Stimulated activated CD4-positive, alpha-beta T cell treated with anti-CD3 and anti-CD28 coated beads, Interleukin-2, amount 100 ng/mL, for 48 hours (primary cell): ENCODE data around the gene PLK2.
A peak's percentile ranks its signal among the peaks of the same experiment; 100 is the strongest.

Experiments used
- DNase-seq, 2 donors: peaks; one replicate each; pipeline ENCODE4 v3.0.0-alpha.2; 2020

PLK2 gene

DNA sequence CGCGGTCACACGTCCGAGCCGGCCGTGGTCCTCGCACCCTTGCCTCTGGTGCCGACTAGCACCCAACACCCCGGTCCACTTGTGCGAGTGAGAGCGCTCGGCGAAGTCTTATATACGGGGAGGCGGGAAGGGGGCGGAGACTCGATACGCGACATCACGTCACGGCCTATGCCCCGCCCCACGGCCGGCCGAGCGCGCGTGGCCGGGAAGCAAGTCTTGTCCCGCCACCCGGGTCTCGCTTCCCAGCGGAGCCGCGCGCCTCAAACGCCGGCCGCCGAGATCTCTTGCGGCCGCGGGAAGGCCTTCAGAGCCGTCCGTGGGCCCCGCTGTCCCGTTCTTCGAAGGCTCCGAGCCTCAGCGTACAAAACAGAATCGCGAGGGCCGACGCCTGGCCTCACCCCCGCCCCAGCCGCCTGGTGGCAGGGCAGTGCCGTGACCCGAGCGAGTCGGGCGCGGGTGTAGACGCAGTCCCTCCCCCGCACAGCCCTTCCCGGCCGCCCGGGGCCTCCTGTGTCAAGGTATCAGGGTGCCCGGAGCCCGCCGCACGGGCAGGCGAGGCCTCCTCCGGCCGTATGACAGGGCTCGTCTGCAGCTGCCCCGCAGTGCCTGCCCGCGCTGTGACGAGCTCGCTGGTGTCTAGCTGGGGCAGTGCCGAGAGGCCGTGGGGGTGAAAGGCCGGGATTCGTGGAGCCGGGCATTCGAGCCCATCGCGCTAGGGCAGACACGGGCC is at the start of gene PLK2:
PLK2 (minus strand) TSS at position 85 of the 730 bp plus-strand sequence. CDS start 127 bp downstream, outside the sequence.
- peak; percentile 79 to 82 for DNase-seq

DNA sequence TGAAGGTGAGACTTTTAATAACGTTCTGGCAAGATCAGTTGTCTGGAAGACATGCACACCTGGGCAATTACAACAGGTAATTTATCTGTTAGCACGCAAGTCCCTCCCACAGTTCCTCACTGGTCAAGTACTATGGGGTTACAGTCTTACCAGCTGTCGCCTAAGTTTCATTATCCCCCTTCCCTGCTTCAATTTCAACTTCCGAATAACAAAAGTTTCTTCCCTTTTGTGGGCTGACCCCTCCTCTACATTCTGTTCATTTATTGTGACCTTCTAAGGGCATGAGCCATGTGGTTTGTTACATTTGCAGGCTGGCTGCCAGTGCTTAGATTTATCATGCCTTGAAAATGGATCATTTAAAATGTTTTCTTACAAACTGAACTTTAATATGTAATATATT is 47.8 kb upstream of the PLK2 start:
- DNase-seq, result no peak

DNA sequence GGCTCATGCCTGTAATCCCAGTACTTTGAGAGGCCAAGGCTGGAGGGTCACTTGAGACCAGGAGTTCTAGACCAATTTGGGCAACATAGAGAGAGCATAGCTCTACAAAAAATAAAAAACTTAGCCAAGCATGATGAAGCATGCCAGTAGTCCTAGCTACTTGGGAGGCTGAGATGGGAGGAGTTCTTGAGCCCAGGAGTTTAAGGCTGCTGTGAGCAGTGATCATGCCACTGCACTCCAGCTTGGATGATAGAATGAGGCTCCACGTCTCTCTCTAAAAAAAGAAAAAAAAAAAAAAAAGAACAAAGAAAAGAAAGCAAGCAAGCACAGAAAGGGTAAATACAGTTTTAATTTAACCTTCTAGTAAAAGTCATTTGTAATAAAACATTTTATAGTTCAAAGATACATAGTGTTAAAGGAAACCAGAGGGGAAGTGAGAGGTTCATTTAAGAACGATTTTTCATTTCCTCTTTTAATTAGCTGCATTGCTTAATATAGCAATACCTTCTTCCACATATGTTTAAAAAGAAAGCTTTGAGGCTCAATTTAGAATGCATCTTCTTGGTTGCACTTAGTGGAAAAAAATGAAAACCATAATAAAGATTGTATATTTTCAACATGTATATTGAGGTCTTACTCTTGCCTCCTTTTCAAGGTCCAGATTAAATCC is 46.2 kb upstream of the PLK2 start:
- DNase-seq, result no peak

DNA sequence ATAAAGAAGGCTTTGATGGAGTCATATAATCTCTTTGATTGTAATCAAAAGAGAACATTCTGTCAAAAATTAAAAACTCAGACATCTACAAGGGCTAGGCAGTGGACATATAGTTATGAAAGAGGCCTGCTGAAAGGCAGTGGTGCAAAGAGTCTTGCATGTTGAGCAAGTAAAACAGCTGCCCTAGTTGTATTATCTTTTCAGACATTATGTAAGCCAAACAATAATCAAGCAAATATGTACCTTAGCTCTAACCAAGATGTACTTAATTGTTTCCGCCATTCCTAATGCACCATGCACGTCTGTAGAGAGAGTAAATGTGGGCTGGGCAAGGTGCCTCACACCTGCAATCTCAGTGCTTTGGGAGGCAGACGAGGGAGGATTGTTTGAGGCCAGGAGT is 45.6 kb upstream of the PLK2 start:
- no peak for DNase-seq

DNA sequence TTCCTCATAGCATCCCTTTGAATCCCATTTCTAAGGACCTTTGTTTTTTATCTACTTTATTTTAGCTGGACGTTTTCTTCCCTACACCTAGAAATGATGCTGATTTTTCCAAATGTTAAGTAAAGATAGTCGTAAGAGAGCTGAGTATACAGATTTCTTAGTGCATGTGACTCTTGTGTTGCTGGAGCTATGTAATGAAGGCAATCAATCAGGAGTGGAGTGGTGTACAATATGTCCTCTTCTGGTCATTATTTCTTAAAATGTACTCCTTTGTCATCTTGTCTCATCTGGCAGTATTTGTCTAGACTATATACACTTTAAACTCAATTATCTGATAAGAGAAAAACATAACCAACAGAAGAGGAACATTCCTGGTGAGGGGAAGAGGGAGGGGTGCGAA is 44.9 kb upstream of the PLK2 start:
- no peak for DNase-seq

DNA sequence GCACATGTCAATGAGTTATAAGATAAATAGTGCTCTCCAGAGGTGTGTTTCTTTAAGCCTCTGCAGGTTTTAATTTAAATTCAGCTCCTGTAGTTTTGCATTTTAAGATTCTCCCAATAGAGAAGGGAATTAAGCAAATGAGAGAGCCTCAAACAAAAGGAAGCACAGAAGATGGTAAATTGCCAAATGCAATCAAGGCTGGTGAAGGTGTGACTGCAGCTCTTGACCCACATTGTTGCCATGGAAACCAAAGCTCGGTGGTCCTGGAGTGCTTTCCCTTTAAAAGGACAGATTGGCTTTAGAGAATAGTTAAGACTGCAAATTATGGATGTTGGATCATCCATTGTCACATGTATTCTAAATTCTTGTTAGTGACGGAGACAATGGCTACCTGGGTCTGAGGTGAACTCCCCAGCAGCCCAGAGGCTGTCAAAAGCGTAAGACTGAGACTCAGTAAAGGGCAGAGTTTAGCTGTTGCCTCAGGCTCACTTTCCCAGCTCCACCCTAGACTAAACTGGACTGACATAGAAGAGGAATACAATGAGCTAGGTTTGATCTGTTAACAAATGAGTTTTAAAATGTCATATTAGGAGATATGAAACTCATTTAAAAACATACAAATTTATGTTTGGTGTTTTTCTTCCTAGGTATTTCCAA is 43.6 kb upstream of the PLK2 start:
- no peak for DNase-seq

DNA sequence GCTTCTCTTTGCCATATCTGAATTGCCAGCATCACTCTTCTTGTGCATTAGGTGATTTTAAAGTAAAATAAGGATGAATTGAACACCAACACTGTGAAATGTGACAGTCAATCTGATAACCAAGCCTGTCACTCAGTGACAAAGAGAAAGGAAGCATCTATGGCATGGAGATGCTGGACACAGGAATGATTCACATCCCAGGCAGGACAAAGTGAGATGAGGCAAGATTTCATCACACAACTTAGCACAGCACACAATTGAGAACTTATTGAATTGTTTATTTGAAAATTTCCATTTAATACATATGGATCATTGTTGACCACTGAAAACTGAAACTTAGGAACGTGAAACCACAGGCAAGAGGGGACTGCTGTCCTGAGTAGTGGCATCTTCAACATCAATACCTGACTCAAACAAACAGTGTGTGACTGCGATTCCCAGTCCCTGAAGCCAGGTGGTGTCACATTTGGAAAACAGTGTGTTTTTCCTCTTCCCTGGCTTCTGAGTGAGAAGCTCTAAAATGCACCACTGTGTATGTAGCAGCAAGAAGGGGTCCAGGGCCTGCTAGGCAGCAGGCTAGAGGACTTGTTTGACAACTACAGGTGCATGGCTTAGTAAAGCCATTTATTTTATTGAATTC is 42.0 kb upstream of the PLK2 start:
- no peak for DNase-seq

DNA sequence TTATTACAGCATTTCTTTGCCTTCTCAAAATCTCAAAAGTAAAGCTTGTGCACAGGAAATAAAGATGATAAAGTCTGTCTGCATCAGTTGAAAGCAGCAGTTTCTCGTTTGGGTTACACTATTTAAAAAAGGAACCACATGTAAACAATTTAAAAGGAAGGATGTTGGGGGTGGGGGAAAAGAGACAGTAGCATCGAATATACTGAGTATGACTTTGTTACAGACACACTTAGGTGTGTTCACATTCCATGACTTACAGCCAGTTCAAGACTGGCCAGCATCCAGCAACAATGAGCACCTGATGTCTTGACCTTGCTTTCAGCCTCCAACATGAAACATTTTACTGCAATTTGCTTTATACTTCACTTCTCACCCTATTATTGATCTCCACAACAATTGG is 40.1 kb upstream of the PLK2 start:
- no peak for DNase-seq

DNA sequence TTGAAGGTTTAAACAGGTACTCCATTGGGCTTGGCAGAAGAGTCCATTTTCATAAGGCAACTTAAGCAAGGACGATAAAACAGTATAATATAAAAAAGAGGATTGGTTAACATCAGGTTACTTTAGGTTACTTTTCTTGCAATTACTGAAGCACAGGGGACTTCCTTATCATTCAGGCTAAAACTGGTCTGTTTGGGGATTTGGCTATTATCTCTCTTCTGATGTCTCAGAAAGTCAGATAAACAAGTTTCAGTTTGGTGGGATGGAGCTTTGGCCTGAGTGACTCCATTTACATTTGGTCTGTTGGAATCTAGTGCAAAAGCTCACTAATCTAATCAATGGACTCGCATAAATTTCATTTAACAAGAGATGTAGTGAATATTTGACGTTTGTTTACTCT is 39.3 kb upstream of the PLK2 start:
- DNase-seq, result no peak

DNA sequence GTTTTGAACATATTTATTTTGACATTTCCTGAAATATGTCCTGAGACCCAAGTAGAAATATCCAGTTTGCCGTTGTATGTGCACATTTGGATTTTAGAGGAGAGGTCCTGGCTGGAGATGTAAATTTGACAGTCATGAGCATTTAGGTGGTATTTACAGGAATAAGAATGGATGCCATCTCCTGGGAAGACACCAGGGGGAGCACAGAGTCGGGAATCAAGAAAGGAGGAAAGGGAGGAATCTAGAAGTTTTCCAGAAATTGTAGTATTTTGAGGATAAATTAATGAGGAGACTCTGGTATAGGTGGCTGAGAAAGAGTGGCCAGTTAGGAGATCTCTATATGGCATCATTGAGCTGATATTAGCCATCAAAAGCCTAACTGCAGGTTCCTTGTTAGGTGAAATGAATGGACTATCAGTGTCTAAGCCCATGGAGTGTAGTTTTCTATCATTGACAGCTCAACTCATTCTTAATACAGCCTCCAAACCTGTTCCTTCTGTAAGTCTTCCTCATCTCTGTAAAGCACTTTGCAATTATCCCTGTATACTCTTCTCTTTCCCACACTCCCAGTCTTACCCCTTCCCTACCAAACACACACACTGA is 38.6 kb upstream of the PLK2 start:
- DNase-seq, result no peak

DNA sequence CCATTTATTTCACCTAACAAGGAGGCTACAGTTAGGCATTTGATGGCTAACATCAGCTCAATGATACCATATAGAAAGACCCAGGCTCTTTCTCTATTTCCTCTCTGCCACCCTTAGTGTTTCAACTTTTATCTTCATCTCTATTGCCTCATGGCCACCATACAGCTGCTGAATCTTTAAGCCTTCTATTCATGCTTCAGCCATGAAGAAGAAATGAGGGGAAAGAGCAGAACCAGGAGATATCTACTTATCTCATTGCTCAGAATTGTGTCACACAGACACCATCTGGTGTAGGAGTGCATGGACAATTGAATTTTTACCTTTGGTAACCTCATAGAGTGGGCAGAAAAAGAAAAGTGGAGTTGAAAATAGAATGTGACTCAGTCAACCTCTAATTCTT is 38.0 kb upstream of the PLK2 start:
- DNase-seq, result no peak

DNA sequence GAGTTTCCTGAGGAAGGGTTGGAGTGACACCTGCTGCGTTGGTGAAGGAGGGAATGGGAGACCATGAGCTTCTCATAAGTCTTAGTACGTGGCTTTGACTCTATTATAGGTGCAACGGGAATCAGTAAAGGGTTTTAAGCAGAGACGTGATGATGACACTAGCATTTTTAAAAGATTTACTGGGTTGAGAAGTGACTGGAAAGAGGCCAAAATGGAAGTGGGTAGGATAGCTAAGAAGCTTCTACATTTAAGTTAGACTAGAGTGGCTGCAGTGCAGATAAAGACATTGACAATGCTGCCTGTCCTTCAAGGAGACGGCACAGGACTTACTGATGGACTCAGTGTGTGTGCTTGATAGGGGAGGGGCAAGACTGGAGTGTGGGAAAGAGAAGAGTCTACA is 37.5 kb upstream of the PLK2 start:
- no peak for DNase-seq

DNA sequence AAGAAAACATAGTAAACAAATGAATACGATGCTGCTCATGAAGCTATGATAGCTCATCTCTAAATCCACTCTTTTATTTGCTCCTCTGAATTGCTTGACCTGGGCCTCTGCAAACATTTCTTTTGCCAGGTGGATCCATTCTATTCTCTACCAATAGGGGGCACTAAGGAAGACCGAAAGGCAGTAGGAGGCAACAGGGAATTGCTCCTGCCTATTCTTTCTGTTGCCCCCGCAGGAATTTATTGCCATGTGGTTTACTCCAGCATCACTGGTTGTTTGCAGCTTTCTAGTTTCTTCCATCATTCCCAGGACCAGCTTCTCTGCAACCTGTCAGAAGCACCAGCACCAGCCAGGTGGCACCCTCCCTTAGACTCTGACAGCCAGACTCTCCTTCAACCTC is 36.6 kb upstream of the PLK2 start:
- no peak for DNase-seq

DNA sequence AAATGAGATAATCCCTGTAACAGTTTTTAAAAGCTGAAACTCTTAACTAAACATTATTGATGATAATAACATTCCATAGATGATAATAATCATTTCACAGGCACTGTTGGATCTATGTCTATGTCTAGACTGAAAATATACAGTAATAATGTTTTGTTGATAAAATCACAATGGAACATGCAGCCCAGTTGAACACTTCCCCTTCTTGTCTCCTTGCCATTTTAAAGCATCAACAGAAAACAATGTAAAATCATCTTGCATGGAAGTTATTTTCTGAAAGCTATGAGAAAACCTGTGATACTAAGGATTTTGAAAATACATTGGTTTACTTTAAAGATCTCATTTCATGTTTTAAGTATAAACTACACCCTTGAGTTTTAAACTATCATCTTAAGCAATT is 33.3 kb upstream of the PLK2 start:
- no peak for DNase-seq

DNA sequence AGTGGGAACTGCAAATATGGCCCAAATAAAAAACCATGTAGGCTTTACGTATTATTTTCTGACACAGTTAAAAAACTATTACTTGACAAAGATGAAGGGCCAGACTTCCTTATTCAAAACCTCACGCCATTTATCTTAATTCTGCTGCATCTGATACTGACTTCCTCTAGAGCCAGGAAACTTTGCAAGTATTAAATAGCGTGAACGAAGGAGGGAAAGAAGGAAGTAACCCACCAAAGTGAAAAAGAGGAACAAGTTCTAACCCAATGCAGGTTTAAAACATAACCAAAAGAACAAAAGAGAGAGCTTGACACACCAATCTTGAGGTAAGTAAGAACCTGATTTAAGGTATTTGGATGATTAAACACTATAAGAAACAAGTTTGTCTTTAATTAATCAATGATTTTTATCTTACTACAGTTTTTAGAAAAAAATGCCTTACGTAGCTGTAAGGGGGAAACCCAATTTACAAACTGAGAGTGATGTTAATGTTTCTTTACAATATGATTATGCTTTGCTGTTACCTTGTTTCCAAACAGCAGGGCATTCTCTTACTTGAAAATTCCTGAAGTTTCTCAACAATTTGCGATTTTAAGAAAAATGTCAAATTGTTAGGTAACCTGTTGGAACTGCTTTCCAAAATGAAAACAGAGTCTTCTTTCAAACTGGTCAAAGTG is 31.5 kb upstream of the PLK2 start, which contains the start of gene GAPT:
GAPT (plus strand) TSS at position 220 of the 677 bp plus-strand sequence. CDS start 3,102 bp downstream, outside the sequence.
- no peak for DNase-seq

DNA sequence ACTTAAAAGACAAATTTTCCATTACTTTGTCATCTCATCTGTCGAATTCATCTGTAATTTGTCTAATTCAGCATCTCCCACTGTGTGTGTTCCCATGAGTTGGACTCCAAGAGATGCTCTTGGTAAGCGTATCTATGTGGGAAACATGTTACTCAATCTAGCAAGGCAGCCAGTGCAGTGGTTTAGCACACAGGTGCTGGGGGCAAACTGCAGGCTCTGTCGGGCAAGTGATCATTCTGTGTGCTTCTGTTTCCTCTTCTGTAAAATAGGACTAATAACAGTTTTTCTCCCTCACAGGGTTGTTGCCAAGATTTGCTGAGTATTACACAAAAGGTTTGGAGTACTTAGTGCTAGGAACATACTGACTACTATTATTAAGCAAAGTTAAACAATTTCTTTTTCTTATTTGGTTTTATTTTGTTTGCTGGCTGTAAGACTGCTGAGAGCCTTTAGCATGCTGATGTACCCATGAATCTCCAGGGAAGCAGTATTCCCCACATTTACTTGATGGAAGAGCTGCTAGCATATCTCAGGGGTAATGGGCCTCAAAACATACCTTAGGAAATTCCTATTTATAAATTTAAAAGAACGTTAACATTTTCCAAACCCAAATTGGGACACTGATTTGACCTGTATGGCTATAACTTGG is 30.6 kb upstream of the PLK2 start:
- no peak for DNase-seq

DNA sequence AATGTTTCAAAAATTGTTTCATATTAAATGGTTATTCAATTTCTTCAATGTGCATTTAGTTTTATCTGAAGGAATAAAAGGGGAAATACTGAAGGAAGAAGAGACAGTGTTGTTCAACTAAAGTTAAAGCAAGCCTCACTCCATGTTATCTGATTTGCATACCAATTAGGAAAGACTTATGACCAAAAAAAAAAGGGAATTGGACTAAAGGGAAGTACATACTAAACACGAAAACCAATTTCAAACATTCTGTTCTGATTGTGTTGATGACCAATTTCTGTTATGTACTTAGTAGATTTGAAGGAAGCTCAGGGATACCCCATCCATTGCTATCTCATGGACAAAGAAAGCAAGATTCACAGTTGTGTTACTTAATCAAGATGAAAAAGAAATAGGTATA is 26.4 kb upstream of the PLK2 start:
- no peak for DNase-seq

DNA sequence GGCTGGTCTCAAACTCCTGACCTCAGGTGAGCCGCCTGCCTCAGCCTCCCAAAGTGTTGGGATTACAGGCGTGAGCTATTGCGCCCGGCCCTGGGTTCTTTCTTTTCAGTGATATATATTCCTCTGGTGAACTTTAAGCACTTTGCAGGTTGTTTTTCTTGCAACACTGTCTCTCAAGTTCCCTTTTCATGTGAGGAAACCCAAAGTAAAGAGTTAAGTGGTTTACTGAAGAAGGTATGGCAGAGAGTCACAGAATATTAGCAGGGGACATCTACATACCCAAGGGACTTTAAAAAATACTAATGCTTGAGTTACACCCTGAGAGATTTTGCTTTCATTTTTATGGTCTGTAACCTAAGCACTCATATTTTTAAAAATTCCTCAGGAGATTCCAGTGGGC is 24.6 kb upstream of the PLK2 start:
- no peak for DNase-seq

DNA sequence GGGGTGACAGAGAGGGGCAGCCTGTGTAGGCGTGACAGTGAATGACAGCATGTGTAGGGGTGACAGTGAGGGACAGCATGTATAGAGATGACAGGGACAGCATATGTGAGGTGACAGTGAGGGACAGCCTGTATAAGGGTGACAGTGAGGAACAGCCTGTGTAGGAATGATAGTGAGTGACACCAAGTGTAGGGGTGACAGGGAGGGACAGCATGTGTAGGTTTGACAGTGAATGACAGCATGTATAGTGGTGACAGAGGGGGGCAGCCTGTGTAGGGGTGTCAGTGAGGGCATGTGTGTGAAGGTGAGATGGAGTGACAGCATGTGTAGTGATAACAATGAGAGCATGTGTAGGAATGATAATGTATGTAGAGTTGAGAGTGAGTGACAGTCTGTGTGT is 22.6 kb upstream of the PLK2 start:
- no peak for DNase-seq

DNA sequence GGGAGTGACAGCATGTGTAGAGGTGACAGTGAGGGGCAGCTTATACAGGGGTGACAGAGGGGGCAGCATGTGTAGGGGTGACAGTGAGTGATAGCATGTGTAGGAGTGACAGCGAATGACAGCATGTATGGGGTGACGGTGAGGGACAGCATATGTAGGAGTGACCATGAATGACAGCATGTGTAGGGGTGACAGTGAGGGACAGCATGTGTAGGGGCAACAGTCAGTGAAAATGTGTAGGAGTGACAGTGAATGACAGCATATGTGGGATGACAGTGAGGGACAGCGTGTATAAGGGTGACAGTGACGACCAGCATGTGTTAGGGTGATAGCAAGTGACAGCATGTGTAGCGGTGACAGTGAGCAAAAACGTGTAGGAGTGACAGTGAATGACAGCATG is 21.9 kb upstream of the PLK2 start:
- no peak for DNase-seq

DNA sequence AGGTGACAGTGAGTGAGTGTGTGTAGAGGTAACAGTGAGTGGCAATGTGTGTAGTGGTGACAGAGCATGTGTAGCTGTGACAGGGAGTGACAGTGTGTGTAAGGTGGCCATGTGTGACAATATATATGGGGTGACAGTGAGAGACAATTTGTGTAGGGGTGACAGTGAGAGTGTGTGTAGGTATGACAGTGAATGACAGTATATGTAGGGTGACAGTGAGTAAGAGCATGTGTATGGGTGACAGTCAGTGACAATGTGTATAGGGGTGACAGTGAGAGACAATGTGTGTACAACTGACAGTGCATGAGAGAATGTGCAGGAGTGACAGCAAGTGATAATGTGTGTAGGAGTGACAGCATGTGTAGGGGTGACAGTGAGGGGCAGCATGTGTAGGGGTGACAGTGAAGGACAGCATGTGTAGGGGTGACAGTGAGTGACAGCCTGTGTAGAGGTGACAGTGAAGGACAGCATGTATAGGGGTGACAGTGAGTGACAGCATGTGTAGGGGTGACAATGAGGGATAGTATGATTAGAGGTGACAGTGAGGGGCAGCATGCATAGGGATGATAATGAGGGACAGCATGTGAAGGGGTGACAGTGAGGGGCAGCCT is 21.3 kb upstream of the PLK2 start:
- no peak for DNase-seq
